A673 (cell line): ENCODE data around the gene PPAN. TPM values are rescaled to one million over a fixed set of nuclear protein-coding genes. Genes with fewer than 3 reads are reported as not detected.

Experiments
- BruUV-seq: library from RNA; stranded (reverse); fragments of 400-500 nt; replicated peaks from 2 replicates; lab custom pipeline; 2021; lab: Mats Ljungman, UMichigan
- CTCF ChIA-PET: fragments of 300-600 bp; sonication (Branson Sonifier 250); formaldehyde crosslinking; loops from one replicate; lab custom pipeline; 2022; ENCODE audit warnings: antibody characterized with exemption; lab: Charles Lee
- POLR2A ChIA-PET: fragments of 300-600 bp; sonication (Branson Sonifier 250); formaldehyde crosslinking; loops from one replicate; lab custom pipeline; 2022; ENCODE audit warnings: antibody characterized with exemption; ENCODE audit not compliant: low non-redundant PET; lab: Charles Lee
- DNase-seq: peaks from one replicate; pipeline ENCODE4 v3.0.0-alpha.2; 2015; ENCODE audit warnings: low spot score
- H3K27ac ChIP-seq: fragments of 200-600 bp; sonication (generic); 2 replicates; pipeline ENCODE4 v1.5.1; 2016; ENCODE audit warnings: mixed run types, low read depth, mild to moderate bottlenecking, mixed read lengths, antibody characterized with exemption, low read length; ENCODE audit not compliant: poor library complexity, severe bottlenecking
- H3K27me3 ChIP-seq: fragments of 200-600 bp; sonication (generic); replicated peaks from 2 replicates; pipeline ENCODE4 v1.6.1; 2017; ENCODE audit warnings: mixed run types, low read depth, mild to moderate bottlenecking, mixed read lengths, antibody characterized with exemption, low read length; ENCODE audit not compliant: insufficient read depth, poor library complexity
- H3K36me3 ChIP-seq: fragments of 200-600 bp; sonication (generic); 2 replicates; pipeline ENCODE4 v1.6.1; 2016; ENCODE audit warnings: mixed run types, mild to moderate bottlenecking, mixed read lengths, antibody characterized with exemption, low read length; ENCODE audit not compliant: insufficient read depth, poor library complexity, severe bottlenecking
- H3K4me1 ChIP-seq: fragments of 200-600 bp; sonication (generic); 2 replicates; pipeline ENCODE4 v1.6.1; 2017; ENCODE audit warnings: mixed run types, mild to moderate bottlenecking, mixed read lengths, antibody characterized with exemption, low read length; ENCODE audit not compliant: insufficient read depth, poor library complexity, severe bottlenecking
- H3K4me3 ChIP-seq: fragments of 200-600 bp; sonication (generic); 2 replicates; pipeline ENCODE4 v1.5.1; 2016; ENCODE audit warnings: low read depth, mixed run types, mild to moderate bottlenecking, mixed read lengths, low read length; ENCODE audit not compliant: poor library complexity, severe bottlenecking
- H3K9me3 ChIP-seq: fragments of 200-600 bp; sonication (generic); 2 replicates; pipeline ENCODE4 v1.6.1; 2016; ENCODE audit warnings: mixed run types, low read depth, mild to moderate bottlenecking, mixed read lengths, antibody characterized with exemption, low read length; ENCODE audit not compliant: poor library complexity, severe bottlenecking
- EZH2 ChIP-seq: fragments of 200-600 bp; sonication (generic); IDR thresholded peaks from 2 replicates; pipeline ENCODE4 v1.6.1; 2017; ENCODE audit warnings: borderline replicate concordance, low read depth, mild to moderate bottlenecking, mixed read lengths, antibody characterized with exemption, low read length; ENCODE audit not compliant: poor library complexity, severe bottlenecking
- intact Hi-C: fragments of 100-400 bp; cut with micrococcal nuclease; formaldehyde crosslinking; loops from one replicate; pipeline ENCODE4 v1.10.0; 2022; ENCODE audit not compliant: unreplicated experiment
- total RNA-seq: library from RNA; stranded (reverse); gene quantifications from 2 replicates; pipeline ENCODE4 v1.2.3, GENCODE V29; 2021
- TF ChIP-seq, protein P1 (sequence below): fragments of 300-800, 200-600 bp; sonication (generic); conservative IDR thresholded peaks from 2 replicates; pipeline ENCODE4 v1.5.1; 2017; ENCODE audit warnings: low read depth, mild to moderate bottlenecking, antibody characterized with exemption, low read length, moderate library complexity, mixed read lengths

The PPAN gene
- total RNA-seq, 1 experiment from 2014 or later = 132 TPM

DNA sequence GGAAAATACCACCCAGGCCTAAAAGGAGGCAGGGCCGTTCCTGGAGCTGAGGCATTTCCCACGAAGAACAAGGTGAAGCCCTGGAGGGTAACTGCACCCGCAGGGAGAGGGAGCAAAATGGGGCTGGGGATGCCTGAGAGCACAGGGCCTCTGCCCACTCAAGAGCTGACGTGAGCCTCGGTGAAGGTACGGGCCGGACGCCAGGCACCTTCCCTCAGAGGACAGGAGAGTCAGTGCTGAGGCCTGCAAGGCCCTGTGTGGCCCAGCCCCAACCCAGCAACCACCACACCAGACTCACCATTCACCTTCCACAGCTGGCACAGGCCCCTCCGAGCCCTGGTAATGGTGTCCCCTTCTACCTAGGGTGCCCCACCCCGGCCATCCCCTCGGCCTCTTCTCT, 52.3 kb downstream of the PPAN start:
- intact Hi-C loops = no loop called here
- CTCF ChIA-PET = no interaction called here
- no TSS peak for BruUV-seq
- POLR2A ChIA-PET = no interaction called here
- no peak for DNase-seq
- H3K4me3 ChIP-seq = no peak overlapping the region
- TF ChIP-seq, protein P1, sequence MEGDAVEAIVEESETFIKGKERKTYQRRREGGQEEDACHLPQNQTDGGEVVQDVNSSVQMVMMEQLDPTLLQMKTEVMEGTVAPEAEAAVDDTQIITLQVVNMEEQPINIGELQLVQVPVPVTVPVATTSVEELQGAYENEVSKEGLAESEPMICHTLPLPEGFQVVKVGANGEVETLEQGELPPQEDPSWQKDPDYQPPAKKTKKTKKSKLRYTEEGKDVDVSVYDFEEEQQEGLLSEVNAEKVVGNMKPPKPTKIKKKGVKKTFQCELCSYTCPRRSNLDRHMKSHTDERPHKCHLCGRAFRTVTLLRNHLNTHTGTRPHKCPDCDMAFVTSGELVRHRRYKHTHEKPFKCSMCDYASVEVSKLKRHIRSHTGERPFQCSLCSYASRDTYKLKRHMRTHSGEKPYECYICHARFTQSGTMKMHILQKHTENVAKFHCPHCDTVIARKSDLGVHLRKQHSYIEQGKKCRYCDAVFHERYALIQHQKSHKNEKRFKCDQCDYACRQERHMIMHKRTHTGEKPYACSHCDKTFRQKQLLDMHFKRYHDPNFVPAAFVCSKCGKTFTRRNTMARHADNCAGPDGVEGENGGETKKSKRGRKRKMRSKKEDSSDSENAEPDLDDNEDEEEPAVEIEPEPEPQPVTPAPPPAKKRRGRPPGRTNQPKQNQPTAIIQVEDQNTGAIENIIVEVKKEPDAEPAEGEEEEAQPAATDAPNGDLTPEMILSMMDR = no peak
- no peak for TF ChIP-seq EZH2
- no peaks in the 10 kb centered on the region for H3K9me3 ChIP-seq
- no peaks in the 10 kb centered on the region for H3K4me1 ChIP-seq
- peaks cover 100% of the 10 kb centered on the region for H3K36me3 ChIP-seq
- no peaks in the 10 kb centered on the region for H3K27me3 ChIP-seq
- no peak overlapping the region for H3K27ac ChIP-seq

DNA sequence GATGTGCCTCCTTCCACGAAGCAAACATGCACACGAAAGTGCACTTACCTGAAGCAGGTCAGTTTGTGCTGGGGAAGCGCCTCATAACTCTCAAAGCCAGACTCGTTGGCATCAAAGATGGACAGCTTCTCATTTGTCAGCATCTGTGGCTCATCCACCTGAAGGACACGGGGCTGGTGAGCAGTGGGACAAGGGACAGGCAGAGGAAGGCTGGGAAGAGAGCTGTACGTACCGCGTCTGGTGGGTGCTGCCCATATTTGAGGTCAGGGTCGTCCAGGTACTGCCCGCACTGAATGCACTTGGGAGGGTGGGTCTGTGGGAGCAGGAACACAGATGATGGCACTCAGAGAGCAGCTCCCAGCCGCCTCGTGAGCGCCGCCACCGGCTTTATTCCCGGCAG, 53.4 kb downstream of the PPAN start:
- no peak for TF ChIP-seq EZH2
- TF ChIP-seq, protein P1 = no peak
- ChIA-PET CTCF (no interaction called here), POLR2A (no interaction called here)
- Histone ChIP-seq H3K4me3 (no peak overlapping the region), H3K27me3 (no peaks in the 10 kb centered on the region), H3K27ac (no peak overlapping the region), H3K36me3 (peaks cover 98% of the 10 kb centered on the region), H3K9me3 (no peaks in the 10 kb centered on the region), H3K4me1 (no peaks in the 10 kb centered on the region)
- no peak for DNase-seq
- BruUV-seq = no TSS peak
- intact Hi-C loops = no loop called here

Other genes with a start within 250 kb of the PPAN start
- 106 and 115 TPM in 2 replicates for gene OLFM2, start 169.8 kb upstream of the PPAN start, total RNA-seq
- gene COL5A3, start 95.9 kb upstream of the PPAN start, total RNA-seq = 6.4 and 6.8 TPM in 2 replicates
- gene RDH8, start 92.9 kb upstream of the PPAN start, total RNA-seq = not detected in 2 replicates
- gene SHFL, start 20.0 kb upstream of the PPAN start, total RNA-seq = 15.2 and 17.3 TPM in 2 replicates
- not detected in 2 replicates for gene ANGPTL6, start 3.7 kb upstream of the PPAN start, total RNA-seq
- 32.2 and 39.4 TPM in 2 replicates for gene P2RY11, start 5.3 kb downstream of the PPAN start, total RNA-seq
- gene EIF3G, start 13.5 kb downstream of the PPAN start, total RNA-seq = 260 and 266 TPM in 2 replicates
- gene DNMT1, start 88.6 kb downstream of the PPAN start, total RNA-seq = 371 and 383 TPM in 2 replicates
- 8.4 and 10.0 TPM in 2 replicates for gene S1PR2, start 125.0 kb downstream of the PPAN start, total RNA-seq
- gene MRPL4, start 145.9 kb downstream of the PPAN start, total RNA-seq = 107 and 112 TPM in 2 replicates
- 1.7 and 2.2 TPM in 2 replicates for gene ICAM1, start 164.8 kb downstream of the PPAN start, total RNA-seq
- 0.58 and 1.5 TPM in 2 replicates for gene ICAM4, start 180.6 kb downstream of the PPAN start, total RNA-seq
- 4.6 and 6.9 TPM in 2 replicates for gene ICAM5, start 183.6 kb downstream of the PPAN start, total RNA-seq
- 7.2 TPM in 2 replicates for gene ZGLP1, start 203.5 kb downstream of the PPAN start, total RNA-seq
- 26.7 and 29.9 TPM in 2 replicates for gene FDX2, start 209.7 kb downstream of the PPAN start, total RNA-seq
- 84.6 and 87.7 TPM in 2 replicates for gene RAVER1, start 227.2 kb downstream of the PPAN start, total RNA-seq
- 2.6 and 3.2 TPM in 2 replicates for gene ICAM3, start 233.3 kb downstream of the PPAN start, total RNA-seq